Measurements from ENCODE around the gene HDAC9. TPM values are rescaled to one million over a fixed set of nuclear protein-coding genes. Genes with fewer than 3 reads are reported as not detected.

Gene HDAC9
- total RNA-seq, 1 experiment from 2014 or later, result 17.1 TPM

DNA sequence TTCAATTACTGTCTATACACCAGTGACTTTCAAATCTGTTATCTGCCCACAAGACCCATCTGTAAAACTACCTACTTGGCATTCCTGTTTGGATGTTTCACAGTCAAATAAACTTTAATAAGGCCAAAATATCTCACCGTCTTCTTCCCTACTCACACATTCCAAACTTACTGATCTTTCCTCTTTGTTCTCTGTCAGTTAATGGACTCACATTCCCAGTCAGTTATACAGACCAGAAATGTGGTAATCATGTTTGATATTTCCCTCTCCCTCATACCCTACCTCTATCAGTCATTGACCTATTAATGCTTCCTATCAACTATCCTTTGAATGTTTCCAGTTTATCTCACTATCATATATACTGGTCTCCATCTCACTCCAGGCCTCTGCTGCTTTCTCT is 28.5 kb upstream of the HDAC9 start:
- TF ChIP-seq POLR2AphosphoS5 (IDR thresholded peaks at IDR 0.05; ENCODE audit: low read depth, low read length) (no peak), SIN3A (IDR thresholded peaks at IDR 0.05; ENCODE audit: borderline replicate concordance, insufficient read depth, low read depth, low read length) (no peak), TCF7L2 (IDR thresholded peaks at IDR 0.05; ENCODE audit: low read depth, low read length) (no peak), REST (IDR thresholded peaks at IDR 0.05; ENCODE audit: insufficient read depth in 1 of 2, low read depth in 2 of 2, low read length in 1 of 2) (no peak)
- TF ChIP-seq, protein P1, sequence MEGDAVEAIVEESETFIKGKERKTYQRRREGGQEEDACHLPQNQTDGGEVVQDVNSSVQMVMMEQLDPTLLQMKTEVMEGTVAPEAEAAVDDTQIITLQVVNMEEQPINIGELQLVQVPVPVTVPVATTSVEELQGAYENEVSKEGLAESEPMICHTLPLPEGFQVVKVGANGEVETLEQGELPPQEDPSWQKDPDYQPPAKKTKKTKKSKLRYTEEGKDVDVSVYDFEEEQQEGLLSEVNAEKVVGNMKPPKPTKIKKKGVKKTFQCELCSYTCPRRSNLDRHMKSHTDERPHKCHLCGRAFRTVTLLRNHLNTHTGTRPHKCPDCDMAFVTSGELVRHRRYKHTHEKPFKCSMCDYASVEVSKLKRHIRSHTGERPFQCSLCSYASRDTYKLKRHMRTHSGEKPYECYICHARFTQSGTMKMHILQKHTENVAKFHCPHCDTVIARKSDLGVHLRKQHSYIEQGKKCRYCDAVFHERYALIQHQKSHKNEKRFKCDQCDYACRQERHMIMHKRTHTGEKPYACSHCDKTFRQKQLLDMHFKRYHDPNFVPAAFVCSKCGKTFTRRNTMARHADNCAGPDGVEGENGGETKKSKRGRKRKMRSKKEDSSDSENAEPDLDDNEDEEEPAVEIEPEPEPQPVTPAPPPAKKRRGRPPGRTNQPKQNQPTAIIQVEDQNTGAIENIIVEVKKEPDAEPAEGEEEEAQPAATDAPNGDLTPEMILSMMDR (IDR thresholded peaks at IDR 0.05), result no peak
- H3K4me1 ChIP-seq (ENCODE audit: control insufficient read depth, insufficient read depth, low read length), result no peaks in the 10 kb centered on the region
- POLR2A ChIA-PET, result no interaction called here
- intact Hi-C loops (cut with micrococcal nuclease; ENCODE audit: unreplicated experiment), result no loop called here
- H3K36me3 ChIP-seq (ENCODE audit: control insufficient read depth, insufficient read depth, low read length), result no peaks in the 10 kb centered on the region
- H3K4me3 ChIP-seq (ENCODE audit: low read depth in 2 of 2, low read length in 2 of 2), result no peak overlapping the region
- CTCF ChIA-PET, result no interaction called here
- DNase-seq (ENCODE audit: low read depth, low spot score) (no peak), ATAC-seq (no peak)
- peak overlapping the region; percentile 34; the same call in 1 of the 2 replicates for H3K27ac ChIP-seq (ENCODE audit: low read length)
- BruUV-seq (replicated peaks), result no TSS peak
- H3K9me3 ChIP-seq (ENCODE audit: control insufficient read depth, insufficient read depth, low read depth, low read length), result peaks cover 9% of the 10 kb centered on the region; the same call in 1 of the 2 replicates
- no peaks in the 10 kb centered on the region for H3K27me3 ChIP-seq (ENCODE audit: control insufficient read depth, insufficient read depth, low read length)
- in situ Hi-C loops (cut with HindIII; ENCODE audit: low pct_unique_long_range_greater_than_20kb, low sequenced_read_pairs), result no loop called here

- TF ChIP-seq, protein P1 (IDR thresholded peaks at IDR 0.05), result no peak
- TF ChIP-seq REST (IDR thresholded peaks at IDR 0.05; ENCODE audit: insufficient read depth in 1 of 2, low read depth in 2 of 2, low read length in 1 of 2) (no peak), SIN3A (IDR thresholded peaks at IDR 0.05; ENCODE audit: borderline replicate concordance, insufficient read depth, low read depth, low read length) (no peak), TCF7L2 (IDR thresholded peaks at IDR 0.05; ENCODE audit: low read depth, low read length) (no peak), POLR2AphosphoS5 (IDR thresholded peaks at IDR 0.05; ENCODE audit: low read depth, low read length) (no peak)
- no TSS peak for BruUV-seq (replicated peaks)
- peaks cover 6% of the 10 kb centered on the region; the same call in 1 of the 2 replicates for H3K9me3 ChIP-seq (ENCODE audit: control insufficient read depth, insufficient read depth, low read depth, low read length)
- no peak overlapping the region for H3K4me3 ChIP-seq (ENCODE audit: low read depth in 2 of 2, low read length in 2 of 2)
- no peak overlapping the region for H3K27ac ChIP-seq (ENCODE audit: low read length)
- in situ Hi-C loops (cut with HindIII; ENCODE audit: low pct_unique_long_range_greater_than_20kb, low sequenced_read_pairs) (no loop called here), intact Hi-C loops (cut with micrococcal nuclease; ENCODE audit: unreplicated experiment) (no loop called here)
- H3K4me1 ChIP-seq (ENCODE audit: control insufficient read depth, insufficient read depth, low read length), result no peaks in the 10 kb centered on the region
- ChIA-PET CTCF (no interaction called here), POLR2A (no interaction called here)
- DNase-seq (ENCODE audit: low read depth, low spot score) (no peak), ATAC-seq (no peak)
- H3K36me3 ChIP-seq (ENCODE audit: control insufficient read depth, insufficient read depth, low read length), result no peaks in the 10 kb centered on the region
- H3K27me3 ChIP-seq (ENCODE audit: control insufficient read depth, insufficient read depth, low read length), result no peaks in the 10 kb centered on the region
These were observed 26.8 kb upstream of the HDAC9 start for GRCh38 chr7:18468795-18469194.
